Motor neuron (in vitro differentiated cells): ENCODE results near the gene CASP10. TPM values are rescaled to one million over a fixed set of nuclear protein-coding genes. Genes with fewer than 3 reads are reported as not detected.
"Not testable (repeated sequence)": the region's sequence is repeated elsewhere in the genome, so short reads cannot be mapped to it uniquely, and the experiment has no call there.

Source experiments
- ATAC-seq, 8 experiments: fragments of 200-7000 bp; cut with Tn5 transposase; replicated peaks in 6 of 8; 2 replicates each; pipeline ENCODE4 v1.8.0; 2021; ENCODE audit warnings: mild to moderate bottlenecking in 8 of 8, moderate library complexity in 8 of 8
- H3K27ac ChIP-seq, 2 donors: fragments of 250-450 bp; sonication (Bioruptor Pico); 2 replicates each; pipeline ENCODE4 v1.9.0; 2021; ENCODE audit warnings: antibody characterized with exemption in 2 of 2, mild to moderate bottlenecking in 2 of 2, moderate library complexity in 1 of 2
- H3K4me1 ChIP-seq, 2 donors: fragments of 250-450 bp; sonication (Bioruptor Pico); replicated peaks in 1 of 2; 2 replicates each; pipeline ENCODE4 v1.6.1; 2021; ENCODE audit warnings: antibody characterized with exemption in 2 of 2, mild to moderate bottlenecking in 2 of 2, moderate library complexity in 1 of 2
- H3K4me3 ChIP-seq, 5 donors: fragments of 250-450 bp; sonication (Bioruptor Pico); 2 replicates each; pipeline ENCODE4 v1.9.0; 2021; ENCODE audit warnings: antibody characterized with exemption in 5 of 5, mild to moderate bottlenecking in 5 of 5, moderate library complexity in 4 of 5
- WGBS, 10 experiments: fragments of 450-650 bp; shearing (Covaris generic); methylation state at CpG; one replicate each; pipeline ENCODE4 v1.0.0; 2022; 5-methylcytosine and 5-hydroxymethylcytosine counted together
- in situ Hi-C, 9 experiments: fragments of 400-800 bp; cut with MboI; loops; one replicate each; pipeline ENCODE4 v1.15.0; 2021; ENCODE audit warnings: low sequenced_read_pairs in 9 of 9, low pct_unique_long_range_greater_than_20kb in 2 of 9; ENCODE audit not compliant: unreplicated experiment in 9 of 9
- total RNA-seq, 8 experiments: library from RNA; unstranded; fragments of 300-600 nt; gene quantifications; 2 replicates each; pipeline versions ENCODE4 v1.2.3 to v1.2.4, GENCODE V29; 2022

CASP10 gene
- total RNA-seq, 8 experiments from 2014 or later: 0.05 to 11.9 (median 0.58) TPM

DNA sequence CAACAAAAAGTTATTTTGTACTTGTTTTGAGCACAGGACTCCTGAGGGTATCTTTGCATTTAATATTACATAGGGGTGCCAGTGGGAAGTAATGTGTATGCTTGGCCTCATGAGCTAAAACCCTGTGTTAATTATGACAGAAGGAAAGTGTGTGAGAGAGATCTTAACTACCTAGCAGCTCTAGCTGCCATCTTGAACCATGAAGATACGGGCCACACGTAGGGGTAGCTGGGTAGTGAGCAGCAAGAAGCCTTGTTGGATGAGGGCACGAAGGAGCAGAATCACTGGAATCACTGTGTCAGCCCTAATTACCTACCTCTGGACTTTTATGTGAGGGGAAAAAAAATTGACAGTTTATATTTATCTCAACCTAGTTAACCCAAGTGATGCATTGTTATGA is 15.4 kb upstream of the CASP10 start:
- H3K27ac ChIP-seq: no peak overlapping the region
- no peaks in the 10 kb centered on the region for H3K4me1 ChIP-seq
- WGBS, 10 experiments: 80 to 100% (median 93%) methylated on average over 1 to 3 of the region's 3 CpGs; no CpG with 5 or more reads in 5 of the 10 experiments
- H3K4me3 ChIP-seq: no peak overlapping the region
- in situ Hi-C loops: loop anchor here in 2 of 9 experiments (25.0 kb wide), 1 partner anchor 255 kb away; no protein-coding TSS in a partner anchor
- ATAC-seq: no peak

DNA sequence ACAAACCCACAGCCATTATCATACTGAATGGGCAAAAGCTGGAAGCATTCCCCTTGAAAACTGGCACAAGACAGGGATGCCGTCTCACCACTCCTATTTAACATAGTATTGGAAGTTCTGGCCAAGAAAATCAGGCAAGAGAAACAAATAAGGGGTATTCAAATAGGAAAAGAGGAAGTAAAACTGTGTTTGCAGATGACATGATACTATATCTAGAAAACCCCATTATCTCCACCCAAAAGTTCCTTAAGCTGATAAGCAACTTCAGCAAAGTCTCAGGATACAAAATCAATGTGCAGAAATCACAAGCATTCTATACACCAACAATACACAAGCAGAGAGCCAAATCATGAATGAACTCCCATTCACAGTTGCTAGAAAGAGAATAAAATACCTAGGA is 14.4 kb upstream of the CASP10 start:
- not testable (repeated sequence) for ATAC-seq, H3K27ac ChIP-seq, H3K4me3 ChIP-seq, H3K4me1 ChIP-seq
- 40 to 100% (median 85%) methylated on average over 1 of the region's 1 CpG; no CpG with 5 or more reads in 4 of the 10 experiments for WGBS, 10 experiments
- in situ Hi-C loops: loop anchor here in 2 of 9 experiments (25.0 kb wide), 1 partner anchor 256 kb away; no protein-coding TSS in a partner anchor

DNA sequence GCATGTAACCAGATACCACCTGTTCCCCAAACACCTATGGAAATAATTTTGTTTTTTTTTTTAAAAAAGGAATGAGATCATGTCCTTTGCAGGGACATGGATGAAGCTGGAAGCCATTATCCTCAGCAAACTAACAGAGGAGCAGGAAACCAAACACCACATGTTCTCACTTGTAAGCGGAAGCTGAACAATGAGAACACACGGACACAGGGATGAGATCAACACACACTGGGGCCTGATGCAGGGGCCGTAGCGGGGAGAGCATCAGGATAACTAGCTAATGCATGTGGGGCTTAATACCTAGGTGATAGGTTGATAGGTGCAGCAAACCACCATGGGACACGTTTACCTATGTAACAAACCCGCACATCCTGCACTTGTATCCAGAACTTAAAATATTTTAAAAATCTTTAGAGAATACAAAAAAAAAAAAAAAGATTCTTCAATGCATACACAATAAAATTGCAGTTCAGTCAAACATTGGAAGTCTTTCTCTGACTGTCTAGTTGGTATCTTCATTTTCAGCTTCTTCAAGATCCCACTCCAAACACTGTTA is 11.6 kb upstream of the CASP10 start:
- Histone ChIP-seq H3K4me1 (no peaks in the 10 kb centered on the region), H3K4me3 (no peak overlapping the region), H3K27ac (no peak overlapping the region)
- in situ Hi-C loops: loop anchor here in 2 of 9 experiments (25.0 kb wide), 1 partner anchor 259 kb away; no protein-coding TSS in a partner anchor
- no peak for ATAC-seq
- WGBS, 10 experiments: 0 to 90% (median 74%) methylated on average over 2 to 6 of the region's 6 CpGs; no CpG with 5 or more reads in 3 of the 10 experiments

DNA sequence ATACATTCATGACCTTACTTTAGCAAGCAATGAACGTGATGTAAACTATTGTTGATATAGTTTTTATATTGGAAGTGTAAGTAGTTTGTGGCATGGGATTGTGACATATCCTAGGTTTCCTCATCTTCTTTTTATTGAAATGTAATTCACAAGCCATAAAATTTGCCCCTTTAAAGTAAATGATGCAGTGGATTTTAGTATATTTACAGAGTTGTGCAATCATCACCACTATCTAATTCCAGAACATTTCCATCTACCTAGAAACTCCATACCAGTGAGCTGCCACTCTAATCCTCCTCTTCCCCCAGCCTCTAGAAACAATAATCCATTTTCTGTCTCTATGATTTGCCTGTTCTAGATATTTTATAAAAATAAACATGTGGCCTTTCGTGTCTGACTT is 10.7 kb upstream of the CASP10 start:
- no peaks in the 10 kb centered on the region for H3K4me1 ChIP-seq
- no peak overlapping the region for H3K27ac ChIP-seq
- in situ Hi-C loops: loop anchor here in 2 of 9 experiments (25.0 kb wide), 1 partner anchor 260 kb away; no protein-coding TSS in a partner anchor
- WGBS, 10 experiments: 17 to 90% (median 72%) methylated on average over 1 to 2 of the region's 2 CpGs
- H3K4me3 ChIP-seq: no peak overlapping the region
- no peak for ATAC-seq

DNA sequence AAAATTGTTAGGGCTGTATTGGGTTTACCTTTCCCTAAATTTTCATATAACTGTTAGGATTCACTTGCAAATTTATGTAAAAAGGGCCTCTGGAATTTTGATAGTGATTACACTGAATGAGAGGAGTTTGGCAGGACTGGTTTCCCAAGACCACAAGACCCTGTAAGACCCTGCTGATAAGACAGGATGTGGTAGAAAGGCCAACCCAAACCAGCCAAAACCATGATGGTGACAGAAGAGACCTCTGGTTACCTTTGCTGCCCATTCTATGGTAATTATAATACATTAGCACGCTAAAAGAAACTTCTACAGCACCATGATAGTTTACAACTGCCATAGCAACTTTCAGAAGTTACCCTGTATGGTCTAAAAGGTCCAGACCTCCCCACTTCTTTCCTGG is 8.3 kb upstream of the CASP10 start:
- H3K27ac ChIP-seq: no peak overlapping the region
- in situ Hi-C loops: loop anchor here in 2 of 9 experiments (25.0 kb wide), 1 partner anchor 262 kb away; no protein-coding TSS in a partner anchor
- WGBS, 10 experiments: 0 to 67% (median 20%) methylated on average over 1 of the region's 1 CpG; no CpG with 5 or more reads in 5 of the 10 experiments

DNA sequence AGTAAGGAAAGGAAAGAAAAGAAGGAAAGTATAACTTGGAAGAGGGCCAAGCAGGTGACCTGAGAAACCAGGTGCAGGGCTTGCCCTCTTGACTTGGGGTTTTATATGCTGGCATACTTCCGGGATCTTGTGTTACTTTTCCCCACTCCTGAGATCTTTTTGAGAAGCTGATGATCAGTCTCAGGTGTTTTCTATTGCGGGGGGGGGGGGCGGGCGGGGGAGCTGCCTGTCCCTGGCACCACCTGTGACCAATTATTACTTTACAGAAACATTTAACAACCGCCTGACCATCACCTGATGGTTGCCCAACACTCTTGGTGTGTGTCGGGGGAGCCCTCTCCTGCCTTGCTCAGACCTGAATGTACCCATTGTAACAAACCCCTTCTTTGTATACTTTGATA is 6.9 kb upstream of the CASP10 start:
- ATAC-seq: no peak
- no peak overlapping the region for H3K4me3 ChIP-seq
- 0 to 100% (median 87%) methylated on average over 1 to 3 of the region's 6 CpGs; no CpG with 5 or more reads in 4 of the 10 experiments for WGBS, 10 experiments
- H3K4me1 ChIP-seq: no peaks in the 10 kb centered on the region
- in situ Hi-C loops: no loop called here
- H3K27ac ChIP-seq: no peak overlapping the region

More for the DNA sequence above, 8.3 kb upstream of the CASP10 start:
- H3K4me3 ChIP-seq: no peak overlapping the region
- no peak for ATAC-seq
- H3K4me1 ChIP-seq: no peaks in the 10 kb centered on the region

DNA sequence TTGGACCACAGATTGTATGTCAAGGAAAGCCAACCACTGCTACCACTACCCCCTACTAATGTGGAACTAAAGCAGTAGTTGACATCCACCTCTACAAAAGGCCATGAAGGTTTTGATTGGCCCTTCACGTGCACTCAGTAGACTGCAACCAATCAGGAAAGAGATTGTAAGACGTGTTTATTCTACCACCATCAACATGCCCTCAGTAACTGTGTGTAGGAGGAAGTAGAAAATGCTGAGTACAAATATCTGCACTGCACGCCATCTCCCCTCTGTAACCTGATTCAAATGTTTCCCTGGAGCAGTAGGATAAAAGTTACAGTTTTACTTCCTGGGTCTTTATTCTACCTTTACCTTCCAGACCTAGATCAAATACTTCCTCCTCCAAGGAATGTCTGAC is 2.9 kb upstream of the CASP10 start:
- H3K27ac ChIP-seq: no peak overlapping the region
- H3K4me1 ChIP-seq: no peaks in the 10 kb centered on the region
- in situ Hi-C loops: no loop called here
- H3K4me3 ChIP-seq: no peak overlapping the region
- ATAC-seq: no peak
- WGBS, 10 experiments: 20 to 92% (median 60%) methylated on average over 1 to 2 of the region's 3 CpGs; no CpG with 5 or more reads in 5 of the 10 experiments

DNA sequence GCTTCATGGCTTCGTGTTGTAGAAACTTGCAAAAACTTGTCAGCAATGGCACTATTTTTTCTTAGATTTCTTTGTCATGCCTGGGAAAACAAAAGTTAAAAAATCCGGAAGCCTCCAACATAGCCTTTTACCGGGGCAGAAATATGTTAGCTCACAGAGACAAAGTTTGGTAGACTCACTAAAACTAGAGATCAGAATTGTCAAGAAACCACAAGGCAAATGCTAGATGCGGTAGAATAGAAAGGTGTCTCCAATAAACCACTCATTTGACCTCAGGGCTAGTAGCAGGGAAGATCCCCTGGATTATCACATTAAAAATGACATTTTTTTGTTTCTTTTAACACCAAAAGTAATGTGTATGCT is 405 bp downstream of the CASP10 start:
- no peak overlapping the region for H3K27ac ChIP-seq
- in situ Hi-C loops: no loop called here
- no peak for ATAC-seq
- WGBS, 10 experiments: 0 to 96% (median 80%) methylated on average over 1 to 4 of the region's 4 CpGs; no CpG with 5 or more reads in 1 of the 10 experiments
- no peak overlapping the region for H3K4me3 ChIP-seq
- H3K4me1 ChIP-seq: no peaks in the 10 kb centered on the region

DNA sequence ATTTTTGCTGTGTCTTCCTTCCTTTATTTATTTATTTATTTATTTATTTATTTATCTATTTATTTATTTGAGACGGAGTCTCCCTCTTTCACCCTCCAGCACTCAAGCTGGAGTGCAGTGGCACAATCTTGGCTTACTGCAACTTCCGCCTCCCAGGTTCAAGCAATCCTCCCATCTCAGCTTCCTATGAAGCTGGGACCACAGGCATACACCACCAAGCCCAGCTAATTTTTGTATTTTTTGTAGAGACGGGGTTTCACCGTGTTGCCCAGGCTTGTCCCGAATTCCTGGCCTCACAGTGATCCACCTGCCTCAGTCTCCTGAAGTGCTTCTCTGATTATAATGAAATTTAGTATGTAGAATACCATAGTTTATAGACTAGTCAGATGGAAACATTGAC is 894 bp downstream of the CASP10 start:
- H3K27ac ChIP-seq, ATAC-seq, in situ Hi-C loops, H3K4me1 ChIP-seq, H3K4me3 ChIP-seq: not testable (repeated sequence)
- 53 to 96% (median 88%) methylated on average over 1 to 5 of the region's 5 CpGs; no CpG with 5 or more reads in 2 of the 10 experiments for WGBS, 10 experiments

DNA sequence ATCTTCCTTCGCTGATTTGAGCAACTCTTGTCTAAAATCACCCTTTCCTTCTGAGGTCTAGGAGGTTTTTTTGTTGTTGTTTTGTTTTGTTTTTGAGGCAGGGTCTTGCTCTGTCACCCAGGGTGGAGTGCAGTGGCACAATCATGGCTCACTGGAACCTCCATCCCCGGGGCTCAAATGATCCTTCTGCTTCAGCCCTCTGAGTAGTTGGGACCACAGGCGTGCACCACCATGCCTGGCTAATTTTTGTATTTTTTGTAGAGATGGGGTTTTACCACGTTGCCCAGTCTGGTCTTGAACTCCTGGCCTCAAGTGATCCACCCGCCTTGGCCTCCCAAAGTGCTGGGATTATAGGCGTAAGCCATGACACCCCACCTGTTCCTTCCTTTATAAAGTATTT is 1.3 kb downstream of the CASP10 start:
- 71 to 100% (median 91%) methylated on average over 1 to 5 of the region's 6 CpGs; no CpG with 5 or more reads in 1 of the 10 experiments for WGBS, 10 experiments
- H3K27ac ChIP-seq, in situ Hi-C loops, ATAC-seq, H3K4me3 ChIP-seq, H3K4me1 ChIP-seq: not testable (repeated sequence)

DNA sequence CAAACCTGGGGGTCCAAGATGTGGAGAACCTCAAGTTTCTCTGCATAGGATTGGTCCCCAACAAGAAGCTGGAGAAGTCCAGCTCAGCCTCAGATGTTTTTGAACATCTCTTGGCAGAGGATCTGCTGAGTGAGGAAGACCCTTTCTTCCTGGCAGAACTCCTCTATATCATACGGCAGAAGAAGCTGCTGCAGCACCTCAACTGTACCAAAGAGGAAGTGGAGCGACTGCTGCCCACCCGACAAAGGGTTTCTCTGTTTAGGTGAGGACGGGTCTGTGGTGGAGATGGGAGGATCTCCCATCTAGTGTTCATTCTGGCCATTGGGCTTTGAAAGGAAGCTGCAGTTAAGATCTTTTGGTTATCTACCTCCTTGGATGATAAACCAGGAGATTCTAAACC is 2.9 kb downstream of the CASP10 start:
- Histone ChIP-seq H3K4me1 (no peaks in the 10 kb centered on the region), H3K4me3 (no peak overlapping the region), H3K27ac (no peak overlapping the region)
- in situ Hi-C loops: no loop called here
- WGBS, 10 experiments: 60 to 100% (median 92%) methylated on average over 1 to 4 of the region's 4 CpGs; no CpG with 5 or more reads in 4 of the 10 experiments
- no peak for ATAC-seq

DNA sequence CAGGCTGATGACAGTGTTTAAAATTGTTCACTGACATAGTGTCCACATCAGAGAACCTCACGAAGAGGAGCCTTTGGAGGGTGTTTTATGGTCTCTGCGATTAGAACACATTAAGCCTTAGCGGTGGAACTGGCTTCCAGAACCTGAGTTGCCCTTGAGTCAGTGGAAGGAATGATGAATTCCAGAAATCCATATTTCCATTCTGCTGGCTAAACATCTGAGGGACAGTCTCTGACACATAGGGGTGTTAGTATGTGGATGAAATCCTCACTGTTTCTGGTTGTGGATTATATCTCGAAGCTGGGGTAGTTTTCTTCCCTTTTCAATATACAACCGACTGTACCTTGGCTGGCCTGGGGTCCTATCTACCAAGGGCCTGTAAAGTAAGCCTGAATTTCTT is 4.0 kb downstream of the CASP10 start:
- WGBS, 10 experiments: 66 to 100% (median 80%) methylated on average over 1 to 5 of the region's 5 CpGs; no CpG with 5 or more reads in 3 of the 10 experiments
- ATAC-seq: no peak
- no peak overlapping the region for H3K4me3 ChIP-seq
- no peaks in the 10 kb centered on the region for H3K4me1 ChIP-seq
- in situ Hi-C loops: no loop called here
- H3K27ac ChIP-seq: no peak overlapping the region

DNA sequence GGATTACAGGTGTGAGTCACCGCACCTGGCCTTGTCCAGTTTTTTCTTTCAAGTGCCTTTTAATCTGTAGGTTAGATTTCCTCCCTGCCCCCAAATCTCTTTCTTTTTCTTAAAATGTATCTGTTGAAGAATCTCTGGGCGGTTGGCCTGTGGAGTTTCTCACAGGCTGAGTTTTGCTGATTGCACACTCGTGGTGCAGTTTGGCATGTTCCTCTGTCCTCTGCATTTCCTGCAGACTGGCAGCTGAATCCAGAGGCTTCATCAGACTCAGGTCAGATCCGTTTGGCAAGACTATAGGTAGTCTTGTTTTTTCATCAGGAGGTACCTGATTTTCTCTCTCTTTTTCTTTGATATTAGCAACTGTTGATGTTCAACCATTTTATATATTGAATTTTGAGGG is 5.5 kb downstream of the CASP10 start:
- in situ Hi-C loops: no loop called here
- Histone ChIP-seq H3K4me3 (no peak overlapping the region), H3K27ac (no peak overlapping the region), H3K4me1 (no peaks in the 10 kb centered on the region)
- no peak for ATAC-seq
- WGBS, 10 experiments: 50 to 100% (median 93%) methylated on average over 1 to 4 of the region's 4 CpGs
